ENCODE measurements around the gene SLC12A6. TPM values are rescaled to one million over a fixed set of nuclear protein-coding genes. Genes with fewer than 3 reads are reported as not detected.
A peak's percentile ranks its signal among the peaks of the same experiment; 100 is the strongest.

The SLC12A6 gene
- total RNA-seq, 4 donors from 2014 or later = 9.2 to 52.6 (median 26.9) TPM

DNA sequence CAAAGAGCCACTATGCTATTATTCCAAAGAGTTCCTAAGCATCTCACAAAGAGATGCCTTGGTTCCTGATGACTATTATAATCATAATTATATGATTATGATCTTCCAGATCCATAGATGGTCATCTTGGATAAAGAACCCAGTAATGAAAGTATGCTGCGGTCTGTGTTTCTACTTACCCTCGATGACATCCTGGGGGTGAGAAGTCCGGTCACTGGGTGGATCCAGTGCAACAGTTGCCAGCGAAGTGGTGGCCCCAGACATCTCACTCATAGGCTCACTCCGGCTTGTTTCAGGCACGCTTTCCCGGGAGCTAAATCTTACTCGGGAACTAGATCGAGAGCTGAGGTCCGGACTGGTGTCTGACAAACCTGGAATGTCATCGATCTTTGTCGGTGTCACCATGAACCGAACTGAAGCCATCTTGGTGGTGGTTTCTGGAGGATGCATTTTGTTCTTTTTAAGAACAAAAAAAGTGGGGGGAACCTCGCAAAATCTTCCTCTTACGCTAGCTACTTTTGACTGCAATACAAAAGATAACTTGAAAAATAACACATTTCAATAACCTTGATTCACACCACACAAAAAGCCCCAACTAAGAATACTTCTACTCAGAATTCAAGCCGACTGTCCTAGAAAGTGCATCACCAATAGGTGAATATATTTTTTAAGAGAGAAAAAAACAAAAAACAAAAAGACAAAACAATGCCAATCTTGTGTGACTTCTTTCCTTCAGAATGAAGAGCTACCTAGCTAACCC lies 1.2 kb downstream of the SLC12A6 start:
- peak; percentile 24 for DNase-seq
- intact Hi-C loops (cut with DNase I; ENCODE audit: low total_unique reads) = no loop called here
- Histone ChIP-seq H3K36me3 (no peaks in the 10 kb centered on the region), H3K27ac (peak overlapping the region; percentile 88 to 96 (median 90)), H3K4me3 (peak overlapping the region in 3 of 4 donors; percentile 68 to 75 (median 73)), H3K9me3 (no peaks in the 10 kb centered on the region), H3K27me3 (no peaks in the 10 kb centered on the region), H3K4me1 (peaks cover 0 to 36% (median 8%) of the 10 kb centered on the region in 4 donors)
- in situ Hi-C loops (cut with MboI; ENCODE audit: low pct_ligation_motif_present in 1 of 4, low pct_unique_long_range_greater_than_20kb in 1 of 4, low sequenced_read_pairs in 3 of 4) = loop anchor here in 1 of 4 donors (25.0 kb wide), 1 partner anchor 249 kb away; no protein-coding TSS in a partner anchor
- TF ChIP-seq POLR2AphosphoS5 (IDR thresholded peaks at IDR 0.05) = no peak
- no peak for TF ChIP-seq EP300 (IDR thresholded peaks at IDR 0.05; ENCODE audit: low read depth)
- no peak for TF ChIP-seq POLR2A (IDR thresholded peaks at IDR 0.05)
- TF ChIP-seq, protein P1, sequence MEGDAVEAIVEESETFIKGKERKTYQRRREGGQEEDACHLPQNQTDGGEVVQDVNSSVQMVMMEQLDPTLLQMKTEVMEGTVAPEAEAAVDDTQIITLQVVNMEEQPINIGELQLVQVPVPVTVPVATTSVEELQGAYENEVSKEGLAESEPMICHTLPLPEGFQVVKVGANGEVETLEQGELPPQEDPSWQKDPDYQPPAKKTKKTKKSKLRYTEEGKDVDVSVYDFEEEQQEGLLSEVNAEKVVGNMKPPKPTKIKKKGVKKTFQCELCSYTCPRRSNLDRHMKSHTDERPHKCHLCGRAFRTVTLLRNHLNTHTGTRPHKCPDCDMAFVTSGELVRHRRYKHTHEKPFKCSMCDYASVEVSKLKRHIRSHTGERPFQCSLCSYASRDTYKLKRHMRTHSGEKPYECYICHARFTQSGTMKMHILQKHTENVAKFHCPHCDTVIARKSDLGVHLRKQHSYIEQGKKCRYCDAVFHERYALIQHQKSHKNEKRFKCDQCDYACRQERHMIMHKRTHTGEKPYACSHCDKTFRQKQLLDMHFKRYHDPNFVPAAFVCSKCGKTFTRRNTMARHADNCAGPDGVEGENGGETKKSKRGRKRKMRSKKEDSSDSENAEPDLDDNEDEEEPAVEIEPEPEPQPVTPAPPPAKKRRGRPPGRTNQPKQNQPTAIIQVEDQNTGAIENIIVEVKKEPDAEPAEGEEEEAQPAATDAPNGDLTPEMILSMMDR (IDR thresholded peaks at IDR 0.05) = no peak
- WGBS, 2 donors (ENCODE audit: low coverage in 1 of 2) = 64 to 72% methylated on average over 10 to 16 of the region's 16 CpGs

DNA sequence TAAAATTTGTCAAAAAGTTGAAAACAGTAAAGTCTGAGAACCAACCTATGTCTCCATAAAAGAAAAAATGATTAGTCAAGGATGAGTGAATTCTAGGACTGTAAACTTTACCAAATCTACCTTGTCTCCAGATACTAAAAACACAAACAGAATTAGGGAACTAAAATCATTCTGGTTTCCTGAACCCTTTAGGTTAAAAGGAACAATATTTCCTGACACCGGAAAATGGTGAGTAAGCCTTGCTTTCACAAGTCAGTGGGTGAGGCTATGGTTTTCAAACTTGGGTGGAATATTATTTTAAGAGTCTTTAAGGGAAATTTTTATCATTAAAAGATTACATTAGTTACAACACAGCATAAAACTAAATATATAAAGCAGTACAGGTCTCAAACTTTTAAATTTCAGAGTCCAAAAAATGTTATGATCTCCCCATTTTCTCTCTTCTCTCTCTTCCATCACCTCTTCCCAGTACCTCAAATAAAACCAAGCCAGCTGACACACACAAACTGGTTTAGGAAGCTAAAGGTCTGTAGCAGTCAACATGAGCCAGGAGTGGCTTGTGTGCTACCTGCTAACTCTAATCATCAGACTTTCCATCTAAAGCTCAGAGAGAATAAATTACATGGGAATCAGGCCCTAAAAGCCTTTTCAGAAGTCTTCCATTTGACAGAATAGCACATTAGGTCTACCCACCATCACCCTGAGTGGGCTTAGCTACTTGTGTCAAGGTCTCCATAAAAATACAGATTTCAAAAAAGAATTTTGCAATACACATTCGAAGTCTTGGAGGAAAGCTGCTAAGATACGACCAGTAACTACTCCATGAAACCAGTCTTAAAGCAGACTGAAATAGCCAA lies 2.2 kb downstream of the SLC12A6 start:
- in situ Hi-C loops (cut with MboI; ENCODE audit: low pct_ligation_motif_present in 1 of 4, low pct_unique_long_range_greater_than_20kb in 1 of 4, low sequenced_read_pairs in 3 of 4) (loop anchor here in 1 of 4 donors (25.0 kb wide), 1 partner anchor 248 kb away; no protein-coding TSS in a partner anchor), intact Hi-C loops (cut with DNase I; ENCODE audit: low total_unique reads) (no loop called here)
- no peaks in the 10 kb centered on the region for H3K27me3 ChIP-seq
- H3K4me3 ChIP-seq = peak overlapping the region in 1 of 4 donors; percentile 73
- peaks cover 0 to 29% (median 8%) of the 10 kb centered on the region in 4 donors for H3K4me1 ChIP-seq
- no peaks in the 10 kb centered on the region for H3K9me3 ChIP-seq
- TF ChIP-seq POLR2A (IDR thresholded peaks at IDR 0.05) = no peak
- no peak for TF ChIP-seq EP300 (IDR thresholded peaks at IDR 0.05; ENCODE audit: low read depth)
- no peak for TF ChIP-seq POLR2AphosphoS5 (IDR thresholded peaks at IDR 0.05)
- TF ChIP-seq, protein P1 (IDR thresholded peaks at IDR 0.05) = no peak
- 58 to 70% methylated on average over 3 of the region's 3 CpGs for WGBS, 2 donors (ENCODE audit: low coverage in 1 of 2)
- no peak for DNase-seq
- H3K27ac ChIP-seq = peak overlapping the region; percentile 69 to 96 (median 89)
- no peaks in the 10 kb centered on the region for H3K36me3 ChIP-seq

DNA sequence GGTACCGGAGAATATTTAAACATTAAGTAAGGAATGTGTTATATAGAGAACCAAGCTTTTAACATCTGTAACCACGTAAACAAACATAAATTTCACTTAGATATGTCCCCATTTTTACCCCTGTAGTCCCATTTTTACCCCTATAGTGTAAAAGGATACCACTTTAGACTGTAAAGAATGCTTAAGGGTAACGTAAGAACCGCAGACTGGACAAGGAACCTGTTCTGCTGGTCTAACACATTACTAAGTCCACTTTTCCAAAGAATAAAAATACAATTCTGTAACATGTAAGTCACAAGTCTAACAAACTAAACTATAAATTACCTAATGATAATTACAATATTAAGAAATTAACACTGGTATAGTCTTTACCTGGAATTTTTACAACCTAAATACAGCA lies 2.9 kb downstream of the SLC12A6 start:
- H3K36me3 ChIP-seq = no peaks in the 10 kb centered on the region
- in situ Hi-C loops (cut with MboI; ENCODE audit: low pct_ligation_motif_present in 1 of 4, low pct_unique_long_range_greater_than_20kb in 1 of 4, low sequenced_read_pairs in 3 of 4) (loop anchor here in 1 of 4 donors (25.0 kb wide), 1 partner anchor 247 kb away; no protein-coding TSS in a partner anchor), intact Hi-C loops (cut with DNase I; ENCODE audit: low total_unique reads) (no loop called here)
- H3K27ac ChIP-seq = peak overlapping the region; percentile 69 to 96 (median 89)
- WGBS, 2 donors (ENCODE audit: low coverage in 1 of 2) = 60 to 62% methylated on average over 4 of the region's 4 CpGs
- no peaks in the 10 kb centered on the region for H3K9me3 ChIP-seq
- peaks cover 0 to 25% (median 8%) of the 10 kb centered on the region in 4 donors for H3K4me1 ChIP-seq
- TF ChIP-seq POLR2A (IDR thresholded peaks at IDR 0.05) (no peak), EP300 (IDR thresholded peaks at IDR 0.05; ENCODE audit: low read depth) (no peak), POLR2AphosphoS5 (IDR thresholded peaks at IDR 0.05) (no peak)
- TF ChIP-seq, protein P1 (IDR thresholded peaks at IDR 0.05) = no peak
- DNase-seq = no peak
- H3K27me3 ChIP-seq = no peaks in the 10 kb centered on the region
- peak overlapping the region in 1 of 4 donors; percentile 73 for H3K4me3 ChIP-seq

All from transverse colon (tissue), 4 donors.